ENCODE results near the gene CAPN10. TPM values are rescaled to one million over a fixed set of nuclear protein-coding genes. Genes with fewer than 3 reads are reported as not detected.
"Not testable (repeated sequence)": the region's sequence is repeated elsewhere in the genome, so short reads cannot be mapped to it uniquely, and the experiment has no call there.

Gene CAPN10
- total RNA-seq, 4 donors from 2014 or later = 9.9 to 23.3 (median 13.7) TPM

DNA sequence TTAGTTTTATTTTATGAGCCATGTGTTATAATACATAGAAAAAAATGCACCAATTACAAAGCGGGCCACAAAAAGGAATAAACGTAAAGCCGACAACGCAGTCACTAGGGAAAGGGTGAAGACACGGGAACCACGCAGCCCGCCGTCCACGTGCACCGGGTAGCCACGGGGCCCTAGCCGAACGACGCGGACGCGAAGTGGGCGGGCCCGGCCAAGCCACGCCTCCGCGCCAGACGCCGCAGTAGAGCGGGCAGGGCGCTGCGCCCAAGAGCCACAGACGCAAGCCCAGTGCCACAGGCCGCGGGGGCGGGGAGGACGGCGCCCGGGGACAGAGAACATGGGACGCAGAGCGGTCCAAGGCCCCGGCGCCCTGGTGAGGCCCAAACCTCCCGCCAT, 26.5 kb upstream of the CAPN10 start, which contains the start of gene DUSP28:
Gene DUSP28, plus strand, starts transcription at position 274 of the 396 bp plus-strand sequence. CDS start 328 bp downstream, outside the sequence.
- Histone ChIP-seq H3K4me3 (peak within 1 kb of the TSS; percentile 85 to 96 (median 90)), H3K4me1 (peaks cover 28 to 77% (median 48%) of the 10 kb centered on the region in 3 donors), H3K9me3 (no peaks in the 10 kb centered on the region), H3K27me3 (no peaks in the 10 kb centered on the region), H3K27ac (peak within 1 kb of the TSS; percentile 99 to 100 (median 100)), H3K36me3 (peaks cover 0 to 18% (median 0%) of the 10 kb centered on the region in 3 donors)
- intact Hi-C loops (cut with DNase I) = no loop called here
- WGBS, 2 donors = 0 to 2% methylated on average over 9 to 22 of the region's 39 CpGs
- TF ChIP-seq POLR2A (IDR thresholded peaks at IDR 0.05) = peak in 3 of 4 donors; percentile 76 to 95 (median 89)
- TF ChIP-seq, protein P1, sequence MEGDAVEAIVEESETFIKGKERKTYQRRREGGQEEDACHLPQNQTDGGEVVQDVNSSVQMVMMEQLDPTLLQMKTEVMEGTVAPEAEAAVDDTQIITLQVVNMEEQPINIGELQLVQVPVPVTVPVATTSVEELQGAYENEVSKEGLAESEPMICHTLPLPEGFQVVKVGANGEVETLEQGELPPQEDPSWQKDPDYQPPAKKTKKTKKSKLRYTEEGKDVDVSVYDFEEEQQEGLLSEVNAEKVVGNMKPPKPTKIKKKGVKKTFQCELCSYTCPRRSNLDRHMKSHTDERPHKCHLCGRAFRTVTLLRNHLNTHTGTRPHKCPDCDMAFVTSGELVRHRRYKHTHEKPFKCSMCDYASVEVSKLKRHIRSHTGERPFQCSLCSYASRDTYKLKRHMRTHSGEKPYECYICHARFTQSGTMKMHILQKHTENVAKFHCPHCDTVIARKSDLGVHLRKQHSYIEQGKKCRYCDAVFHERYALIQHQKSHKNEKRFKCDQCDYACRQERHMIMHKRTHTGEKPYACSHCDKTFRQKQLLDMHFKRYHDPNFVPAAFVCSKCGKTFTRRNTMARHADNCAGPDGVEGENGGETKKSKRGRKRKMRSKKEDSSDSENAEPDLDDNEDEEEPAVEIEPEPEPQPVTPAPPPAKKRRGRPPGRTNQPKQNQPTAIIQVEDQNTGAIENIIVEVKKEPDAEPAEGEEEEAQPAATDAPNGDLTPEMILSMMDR (IDR thresholded peaks at IDR 0.05) = peak in 1 of 6 experiments; percentile 22
- DNase-seq = no peak

DNA sequence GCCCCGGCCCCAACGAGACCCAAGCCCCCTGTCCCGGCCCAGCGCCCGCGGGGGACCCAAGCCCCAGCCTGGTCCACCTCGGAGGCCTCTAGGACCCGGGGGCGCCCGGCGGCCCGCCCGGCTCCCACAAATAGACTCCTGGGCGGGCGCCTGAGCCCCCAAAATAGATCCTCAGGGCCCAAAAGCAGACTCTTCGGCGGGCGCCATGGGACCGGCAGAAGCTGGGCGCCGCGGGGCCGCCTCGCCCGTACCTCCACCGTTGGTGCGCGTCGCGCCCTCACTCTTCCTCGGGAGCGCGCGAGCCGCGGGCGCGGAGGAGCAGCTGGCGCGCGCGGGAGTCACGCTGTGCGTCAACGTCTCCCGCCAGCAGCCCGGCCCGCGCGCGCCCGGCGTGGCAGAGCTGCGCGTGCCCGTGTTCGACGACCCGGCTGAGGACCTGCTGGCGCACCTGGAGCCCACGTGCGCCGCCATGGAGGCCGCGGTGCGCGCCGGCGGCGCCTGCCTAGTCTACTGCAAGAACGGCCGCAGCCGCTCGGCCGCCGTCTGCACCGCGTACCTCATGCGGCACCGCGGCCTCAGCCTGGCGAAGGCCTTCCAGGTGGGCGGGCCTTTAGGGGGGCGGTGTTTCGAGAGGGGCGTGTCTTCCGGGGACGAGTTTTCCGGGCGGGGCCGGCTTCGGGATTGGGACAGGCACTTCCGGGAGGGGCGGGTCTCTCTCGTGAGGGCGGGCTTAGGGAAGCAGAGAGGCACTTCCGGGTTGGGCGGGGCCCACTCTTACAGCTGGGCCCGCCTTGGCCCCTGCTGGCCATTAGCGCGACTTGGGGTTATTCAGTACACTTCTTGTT, 25.8 kb upstream of the CAPN10 start:
- Histone ChIP-seq H3K4me1 (peaks cover 34 to 83% (median 54%) of the 10 kb centered on the region in 3 donors), H3K9me3 (no peaks in the 10 kb centered on the region), H3K36me3 (peaks cover 0 to 11% (median 0%) of the 10 kb centered on the region in 3 donors), H3K4me3 (peak overlapping the region; percentile 85 to 96 (median 90)), H3K27me3 (no peaks in the 10 kb centered on the region), H3K27ac (peak overlapping the region; percentile 99 to 100 (median 100))
- DNase-seq = peak; percentile 97
- WGBS, 2 donors = 0% methylated on average over 1 of the region's 101 CpGs; no CpG with 5 or more reads in 1 of the 2 donors
- intact Hi-C loops (cut with DNase I) = no loop called here
- TF ChIP-seq, protein P1 (IDR thresholded peaks at IDR 0.05) = peak in 4 of 6 experiments; percentile 19 to 54 (median 46)
- TF ChIP-seq POLR2A (IDR thresholded peaks at IDR 0.05) = peak in 3 of 4 donors; percentile 54 to 93 (median 55)

GRCh38 chr2:240561325-240561971, 25.1 kb upstream of the CAPN10 start:
- Histone ChIP-seq H3K4me1 (peaks cover 40 to 87% (median 59%) of the 10 kb centered on the region in 3 donors), H3K27ac (peak overlapping the region; percentile 99 to 100 (median 100)), H3K27me3 (no peaks in the 10 kb centered on the region), H3K36me3 (peaks cover 0 to 9% (median 0%) of the 10 kb centered on the region in 3 donors), H3K9me3 (no peaks in the 10 kb centered on the region), H3K4me3 (peak overlapping the region; percentile 85 to 96 (median 90))
- peak in 1 of 4 donors; percentile 56 for TF ChIP-seq POLR2A (IDR thresholded peaks at IDR 0.05)
- TF ChIP-seq, protein P1 (IDR thresholded peaks at IDR 0.05) = peak in 2 of 6 experiments; percentile 2 to 33
- 9 to 13% methylated on average over 9 to 14 of the region's 14 CpGs for WGBS, 2 donors
- intact Hi-C loops (cut with DNase I) = no loop called here
- no peak for DNase-seq

DNA sequence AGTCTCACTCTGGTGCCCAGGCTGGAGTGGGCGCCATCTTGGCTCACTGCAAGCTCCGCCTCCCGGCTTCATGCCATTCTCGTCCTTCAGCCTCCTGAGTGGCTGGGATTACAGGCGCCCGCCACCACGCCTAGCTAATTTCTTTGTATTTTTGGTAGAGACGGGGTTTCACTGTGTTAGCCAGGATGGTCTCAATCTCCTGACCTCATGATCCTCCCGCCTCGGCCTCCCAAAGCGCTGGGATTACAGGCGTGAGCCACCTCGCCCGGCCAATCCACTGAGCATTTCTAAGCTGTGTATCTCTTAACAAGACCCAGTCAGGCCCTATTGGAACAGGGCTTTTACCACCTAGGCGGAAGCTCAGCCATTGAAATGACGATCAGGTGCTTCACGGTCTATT, 23.3 kb upstream of the CAPN10 start:
- H3K4me1 ChIP-seq = peaks cover 41 to 86% (median 56%) of the 10 kb centered on the region in 3 donors
- peak overlapping the region in 2 of 4 donors; percentile 100 for H3K27ac ChIP-seq
- H3K4me3 ChIP-seq; intact Hi-C loops (cut with DNase I); DNase-seq; H3K9me3 ChIP-seq; H3K36me3 ChIP-seq; H3K27me3 ChIP-seq: not testable (repeated sequence)
- WGBS, 2 donors = 95 to 96% methylated on average over 12 to 15 of the region's 17 CpGs

DNA sequence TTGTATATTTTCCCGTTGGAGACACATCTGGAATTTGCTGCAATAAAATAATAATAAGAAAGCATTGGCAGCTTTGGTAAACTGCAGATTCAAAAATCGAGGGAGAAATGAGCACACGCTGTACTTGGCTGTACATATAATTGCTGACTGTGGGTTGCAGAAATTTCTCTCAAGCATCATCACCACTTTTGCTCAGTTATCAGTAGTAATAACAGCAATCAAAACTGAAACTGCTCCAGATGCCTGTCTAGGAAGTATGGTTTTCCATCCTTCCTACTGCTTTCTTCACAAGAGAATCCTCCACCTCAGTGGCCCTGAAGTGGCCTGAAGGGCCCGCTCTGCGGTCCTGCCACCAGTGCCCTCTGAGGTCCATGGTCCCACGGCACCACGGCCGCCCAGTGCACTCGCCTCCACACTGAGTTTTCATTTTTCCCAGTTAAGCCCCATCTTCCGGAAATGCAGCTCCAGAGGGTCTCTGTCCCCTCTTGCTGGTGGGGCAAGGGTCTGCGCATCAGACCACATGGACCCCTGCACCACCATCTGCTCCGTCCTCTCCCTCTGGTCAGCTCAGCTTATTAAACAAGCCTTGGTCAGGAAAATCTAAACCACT, 22.5 kb upstream of the CAPN10 start:
- H3K27ac ChIP-seq = peak overlapping the region in 2 of 4 donors; percentile 96 to 98
- no peak for DNase-seq
- H3K4me3 ChIP-seq = no peak overlapping the region
- peaks cover 40 to 80% (median 50%) of the 10 kb centered on the region in 3 donors for H3K4me1 ChIP-seq
- peaks cover 0 to 9% (median 0%) of the 10 kb centered on the region in 3 donors for H3K36me3 ChIP-seq
- no peaks in the 10 kb centered on the region for H3K27me3 ChIP-seq
- TF ChIP-seq POLR2A (IDR thresholded peaks at IDR 0.05) = no peak
- TF ChIP-seq, protein P1 (IDR thresholded peaks at IDR 0.05) = no peak
- no peaks in the 10 kb centered on the region for H3K9me3 ChIP-seq
- intact Hi-C loops (cut with DNase I) = no loop called here
- WGBS, 2 donors = 82 to 86% methylated on average over 9 to 12 of the region's 12 CpGs
